ENCODE data around the gene OR4K13.

The OR4K13 gene

GRCh38 chr14:20008156-20008555 lies 27.7 kb downstream of the OR4K13 start:
- TF ChIP-seq CTCF (conservative IDR thresholded peaks at IDR 0.05), result no peak

DNA sequence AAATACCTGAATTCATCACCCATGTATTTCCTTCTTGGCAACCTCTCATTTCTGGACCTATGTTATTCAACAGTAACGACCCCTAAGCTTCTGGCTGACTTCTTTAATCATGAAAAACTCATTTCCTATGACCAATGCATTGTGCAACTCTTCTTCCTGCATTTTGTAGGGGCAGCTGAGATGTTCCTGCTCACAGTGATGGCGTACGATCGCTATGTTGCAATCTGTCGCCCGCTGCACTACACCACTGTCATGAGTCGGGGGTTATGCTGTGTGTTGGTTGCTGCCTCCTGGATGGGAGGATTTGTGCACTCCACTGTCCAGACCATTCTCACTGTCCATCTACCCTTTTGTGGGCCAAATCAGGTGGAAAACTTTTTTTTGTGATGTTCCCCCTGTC lies 33.5 kb downstream of the OR4K13 start:
- TF ChIP-seq CTCF (conservative IDR thresholded peaks at IDR 0.05), result no peak
- H3K27ac ChIP-seq, result no peak overlapping the region

More at GRCh38 chr14:20008156-20008555, 27.7 kb downstream of the OR4K13 start:
- no peak overlapping the region for H3K27ac ChIP-seq

DNA sequence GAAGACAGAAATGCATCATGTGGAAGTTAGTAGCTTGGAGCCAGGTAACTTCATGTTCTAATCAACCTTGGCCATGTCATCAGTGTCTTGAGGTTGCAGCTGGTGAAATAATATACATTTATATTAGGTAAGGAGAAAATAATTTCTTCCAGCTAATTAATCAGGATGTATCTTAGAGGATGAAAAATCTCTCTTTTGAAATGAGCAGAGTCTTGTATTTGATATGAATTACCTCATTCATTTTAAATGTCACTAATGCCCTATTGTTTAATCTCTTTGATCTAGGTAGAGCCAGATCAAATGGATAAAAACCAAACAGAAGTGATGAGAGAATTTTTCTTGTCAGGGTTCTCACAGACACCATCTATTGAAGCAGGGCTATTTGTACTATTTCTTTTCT lies 34.0 kb downstream of the OR4K13 start, which contains the start of gene OR4Q2:
Gene OR4Q2 (plus strand): TSS at position 301 of the 400 bp plus-strand sequence.
- no peak for TF ChIP-seq CTCF (conservative IDR thresholded peaks at IDR 0.05)
- no peak within 1 kb of the TSS for H3K27ac ChIP-seq

DNA sequence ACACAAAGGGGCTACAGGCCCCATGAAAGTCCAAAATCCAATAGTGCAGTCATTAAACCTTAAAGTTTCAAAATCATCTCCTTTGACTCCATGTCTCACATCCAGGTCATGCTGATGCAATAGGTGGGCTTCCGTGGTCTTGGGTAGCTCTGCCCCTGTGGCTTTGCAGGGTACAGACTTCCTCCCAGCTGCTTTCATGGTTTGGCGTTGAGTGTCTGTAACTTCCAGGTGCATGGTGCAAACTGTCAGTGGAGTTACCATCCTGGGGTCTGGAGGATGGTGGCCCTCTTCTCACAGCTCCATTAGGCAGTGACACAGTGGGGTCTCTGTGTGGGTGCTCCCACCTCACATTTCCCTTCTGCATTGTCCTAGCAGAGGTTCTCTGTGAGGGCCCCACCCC lies 42.4 kb downstream of the OR4K13 start:
- H3K27ac ChIP-seq, result no peak overlapping the region
- no peak for TF ChIP-seq CTCF (conservative IDR thresholded peaks at IDR 0.05)
